Measurements from ENCODE around the gene C1orf174.

C1orf174 gene

GRCh38 chr1:3890389-3891328 lies 9.4 kb downstream of the C1orf174 start:
- Histone ChIP-seq H4K20me1 (peaks cover 58% of the 10 kb centered on the region), H3K9me3 (no peaks in the 10 kb centered on the region), H3K9ac (peak overlapping the region; percentile 6; the same call in 1 of the 2 replicates), H3K4me3 (no peak overlapping the region), H3K36me3 (peaks cover 86% of the 10 kb centered on the region), H3K4me2 (peak overlapping the region; percentile 46), H3K4me1 (peaks cover 29% of the 10 kb centered on the region), H3K27ac (0 out of 2 replicates have a peak overlapping the region, but pooled peaks have one; percentile 1), H3K27me3 (no peaks in the 10 kb centered on the region)
- TF ChIP-seq Cebpa-rat (IDR thresholded peaks at IDR 0.05): no peak

DNA sequence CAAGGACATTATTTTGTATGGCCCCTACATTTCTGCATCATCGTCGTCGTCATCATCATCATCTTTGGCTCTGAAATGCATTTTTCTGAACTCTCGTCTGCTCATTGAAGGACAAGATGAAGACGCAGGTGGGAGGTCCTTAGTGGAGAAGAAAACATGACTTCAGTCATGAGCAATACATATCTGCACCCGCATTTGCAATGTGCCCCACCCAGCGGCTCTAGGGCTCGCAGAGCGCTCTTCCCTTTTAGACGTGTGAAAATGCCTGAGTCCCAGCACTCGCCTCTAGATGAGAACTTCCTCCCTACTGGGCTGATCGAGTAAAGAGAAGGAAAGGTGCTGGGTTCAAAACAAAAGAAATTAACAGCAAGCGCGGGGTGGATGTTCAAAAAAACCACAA lies 10.1 kb downstream of the C1orf174 start:
- no peak overlapping the region for H3K4me3 ChIP-seq
- peaks cover 84% of the 10 kb centered on the region for H3K36me3 ChIP-seq
- H3K4me2 ChIP-seq: no peak overlapping the region
- H3K27ac ChIP-seq: no peak overlapping the region
- H3K9me3 ChIP-seq: no peaks in the 10 kb centered on the region
- TF ChIP-seq Cebpa-rat (IDR thresholded peaks at IDR 0.05): no peak
- H4K20me1 ChIP-seq: peaks cover 55% of the 10 kb centered on the region
- no peaks in the 10 kb centered on the region for H3K27me3 ChIP-seq
- peaks cover 29% of the 10 kb centered on the region for H3K4me1 ChIP-seq
- H3K9ac ChIP-seq: no peak overlapping the region

- H3K9ac ChIP-seq: no peak overlapping the region
Observed at GRCh38 chr1:3888301-3888700, 11.8 kb downstream of the C1orf174 start.

GRCh38 chr1:3886691-3887090 lies 13.4 kb downstream of the C1orf174 start:
- no peak overlapping the region for H3K27ac ChIP-seq
- TF ChIP-seq Cebpa-rat (IDR thresholded peaks at IDR 0.05): no peak
- H3K9me3 ChIP-seq: no peaks in the 10 kb centered on the region
- H3K9ac ChIP-seq: no peak overlapping the region
- H3K4me3 ChIP-seq: no peak overlapping the region
- H3K27me3 ChIP-seq: no peaks in the 10 kb centered on the region
- peaks cover 30% of the 10 kb centered on the region for H4K20me1 ChIP-seq
- peaks cover 16% of the 10 kb centered on the region for H3K4me1 ChIP-seq
- no peak overlapping the region for H3K4me2 ChIP-seq
- H3K36me3 ChIP-seq: peaks cover 87% of the 10 kb centered on the region

More at GRCh38 chr1:3888301-3888700, 11.8 kb downstream of the C1orf174 start:
- H3K36me3 ChIP-seq: peaks cover 86% of the 10 kb centered on the region
- H3K4me3 ChIP-seq: no peak overlapping the region
- peaks cover 38% of the 10 kb centered on the region for H4K20me1 ChIP-seq
- no peaks in the 10 kb centered on the region for H3K9me3 ChIP-seq
- no peak overlapping the region for H3K4me2 ChIP-seq
- H3K27me3 ChIP-seq: no peaks in the 10 kb centered on the region
- TF ChIP-seq Cebpa-rat (IDR thresholded peaks at IDR 0.05): no peak
- H3K4me1 ChIP-seq: peaks cover 24% of the 10 kb centered on the region
- no peak overlapping the region for H3K27ac ChIP-seq

DNA sequence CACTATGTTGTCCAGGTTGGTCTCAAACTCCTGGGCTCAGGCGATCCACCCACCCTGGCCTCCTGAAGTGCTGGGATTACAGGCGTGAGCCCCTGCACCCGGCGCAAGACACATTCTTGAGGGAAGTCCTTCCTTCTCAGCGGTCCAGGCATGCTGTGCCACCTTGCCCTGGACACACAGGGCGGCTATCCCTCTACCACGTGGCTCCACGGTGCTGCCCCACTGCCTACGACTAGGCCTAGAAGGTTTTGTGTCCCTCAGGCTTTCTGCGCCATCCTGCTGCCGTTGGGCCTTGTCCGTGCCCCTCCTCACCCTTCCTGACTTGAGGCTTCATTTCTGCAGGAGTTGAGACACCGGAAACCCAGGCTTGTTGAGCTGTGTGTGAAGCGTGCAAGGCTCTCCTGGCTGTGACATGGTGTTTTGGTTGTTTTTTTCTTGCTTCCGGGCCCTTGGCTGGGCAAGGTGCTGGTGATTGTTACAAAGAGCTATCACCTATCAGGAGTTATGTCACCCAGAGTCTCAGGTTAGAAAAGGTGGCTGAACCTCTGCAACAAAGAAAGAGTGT lies 13.9 kb downstream of the C1orf174 start:
- no peak overlapping the region for H3K4me3 ChIP-seq
- peaks cover 26% of the 10 kb centered on the region for H4K20me1 ChIP-seq
- peaks cover 15% of the 10 kb centered on the region for H3K4me1 ChIP-seq
- H3K36me3 ChIP-seq: peaks cover 86% of the 10 kb centered on the region
- H3K9ac ChIP-seq: no peak overlapping the region
- H3K4me2 ChIP-seq: no peak overlapping the region
- no peak for TF ChIP-seq Cebpa-rat (IDR thresholded peaks at IDR 0.05)
- no peak overlapping the region for H3K27ac ChIP-seq
- H3K27me3 ChIP-seq: no peaks in the 10 kb centered on the region
- no peaks in the 10 kb centered on the region for H3K9me3 ChIP-seq

- Histone ChIP-seq H3K27ac (no peak overlapping the region), H3K27me3 (no peaks in the 10 kb centered on the region), H4K20me1 (peaks cover 20% of the 10 kb centered on the region), H3K4me3 (no peak overlapping the region), H3K9ac (no peak overlapping the region), H3K4me2 (no peak overlapping the region), H3K9me3 (no peaks in the 10 kb centered on the region), H3K36me3 (peaks cover 88% of the 10 kb centered on the region), H3K4me1 (peaks cover 15% of the 10 kb centered on the region)
- TF ChIP-seq Cebpa-rat (IDR thresholded peaks at IDR 0.05): no peak
Observed at GRCh38 chr1:3885611-3886010, 14.5 kb downstream of the C1orf174 start.

- Histone ChIP-seq H3K4me3 (no peak overlapping the region), H3K4me1 (peaks cover 14% of the 10 kb centered on the region), H3K9ac (no peak overlapping the region), H3K9me3 (no peaks in the 10 kb centered on the region), H3K27me3 (no peaks in the 10 kb centered on the region), H3K36me3 (peaks cover 88% of the 10 kb centered on the region), H4K20me1 (peaks cover 14% of the 10 kb centered on the region), H3K4me2 (no peak overlapping the region), H3K27ac (no peak overlapping the region)
- TF ChIP-seq Cebpa-rat (IDR thresholded peaks at IDR 0.05): no peak
Observed at GRCh38 chr1:3884966-3885365, 15.1 kb downstream of the C1orf174 start.

- TF ChIP-seq Cebpa-rat (IDR thresholded peaks at IDR 0.05): no peak
- peaks cover 88% of the 10 kb centered on the region for H3K36me3 ChIP-seq
- H3K4me3 ChIP-seq: no peak overlapping the region
- no peak overlapping the region for H3K4me2 ChIP-seq
- H3K27ac ChIP-seq: no peak overlapping the region
- no peak overlapping the region for H3K9ac ChIP-seq
- peaks cover 11% of the 10 kb centered on the region for H4K20me1 ChIP-seq
- H3K4me1 ChIP-seq: peaks cover 14% of the 10 kb centered on the region
- H3K27me3 ChIP-seq: no peaks in the 10 kb centered on the region
- peaks cover 11% of the 10 kb centered on the region for H3K9me3 ChIP-seq
Observed at GRCh38 chr1:3883194-3883925, 16.7 kb downstream of the C1orf174 start.

DNA sequence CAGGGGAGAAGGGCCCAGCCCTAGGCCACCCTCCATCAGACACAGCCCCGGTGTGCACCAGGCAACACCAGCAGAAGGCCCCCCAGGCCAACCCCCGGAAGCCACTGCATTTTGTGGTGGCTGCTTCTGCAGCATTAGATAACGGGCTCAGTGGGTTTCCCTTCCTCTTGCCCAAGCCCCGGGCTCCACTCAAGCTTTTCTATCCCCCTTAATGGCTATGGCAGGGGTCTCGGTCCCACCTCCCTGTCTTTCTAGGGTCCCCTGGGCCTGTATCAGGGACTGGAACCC lies 18.9 kb downstream of the C1orf174 start:
- H3K4me2 ChIP-seq: peak overlapping the region; percentile 45
- H3K27ac ChIP-seq: peak overlapping the region; percentile 69

More for the DNA sequence above, 18.9 kb downstream of the C1orf174 start:
- peaks cover 13% of the 10 kb centered on the region for H3K9me3 ChIP-seq
- peaks cover 87% of the 10 kb centered on the region for H3K36me3 ChIP-seq
- H4K20me1 ChIP-seq: peaks cover 9% of the 10 kb centered on the region
- H3K4me1 ChIP-seq: peaks cover 14% of the 10 kb centered on the region
- no peak for TF ChIP-seq Cebpa-rat (IDR thresholded peaks at IDR 0.05)
- peak overlapping the region; percentile 2; the same call in 1 of the 2 replicates for H3K9ac ChIP-seq
- H3K27me3 ChIP-seq: no peaks in the 10 kb centered on the region
- no peak overlapping the region for H3K4me3 ChIP-seq
